IMR-90 (cell line): Measurements from ENCODE around the gene GALC.
A peak's percentile ranks its signal among the peaks of the same experiment; 100 is the strongest.

Experiments
- CEBPB ChIP-seq: IDR thresholded peaks from 2 replicates; pipeline ENCODE4 v1.6.1; 2012; ENCODE audit warnings: low read depth, low read length, improper control_type of control experiment
- MAZ ChIP-seq: IDR thresholded peaks from 2 replicates; pipeline ENCODE4 v1.6.1; 2012; ENCODE audit warnings: low read depth, mild to moderate bottlenecking, low read length, improper control_type of control experiment, moderate library complexity, borderline replicate concordance
- MXI1 ChIP-seq: IDR thresholded peaks from 2 replicates; pipeline ENCODE4 v1.6.1; 2012; ENCODE audit warnings: low read depth, mild to moderate bottlenecking, low read length, moderate library complexity, borderline replicate concordance
- NFE2L2 ChIP-seq: fragments of 150-350 bp; IDR thresholded peaks from 2 replicates; pipeline ENCODE4 v1.6.1; 2016; ENCODE audit warnings: low read depth, mild to moderate bottlenecking, low read length
- POLR2A ChIP-seq: IDR thresholded peaks from 2 replicates; pipeline ENCODE4 v1.6.1; 2012; ENCODE audit warnings: mild to moderate bottlenecking, low read depth, low read length
- USF2 ChIP-seq: fragments of 150-350 bp; IDR thresholded peaks from 2 replicates; pipeline ENCODE4 v1.6.1; 2017; ENCODE audit warnings: mild to moderate bottlenecking, antibody characterized with exemption, low read length, low read depth
- TF ChIP-seq, protein P1 (sequence below): conservative IDR thresholded peaks from 2 replicates; pipeline ENCODE4 v1.5.1; 2012; ENCODE audit warnings: mild to moderate bottlenecking, low read depth, low read length, improper control_type of control experiment

DNA sequence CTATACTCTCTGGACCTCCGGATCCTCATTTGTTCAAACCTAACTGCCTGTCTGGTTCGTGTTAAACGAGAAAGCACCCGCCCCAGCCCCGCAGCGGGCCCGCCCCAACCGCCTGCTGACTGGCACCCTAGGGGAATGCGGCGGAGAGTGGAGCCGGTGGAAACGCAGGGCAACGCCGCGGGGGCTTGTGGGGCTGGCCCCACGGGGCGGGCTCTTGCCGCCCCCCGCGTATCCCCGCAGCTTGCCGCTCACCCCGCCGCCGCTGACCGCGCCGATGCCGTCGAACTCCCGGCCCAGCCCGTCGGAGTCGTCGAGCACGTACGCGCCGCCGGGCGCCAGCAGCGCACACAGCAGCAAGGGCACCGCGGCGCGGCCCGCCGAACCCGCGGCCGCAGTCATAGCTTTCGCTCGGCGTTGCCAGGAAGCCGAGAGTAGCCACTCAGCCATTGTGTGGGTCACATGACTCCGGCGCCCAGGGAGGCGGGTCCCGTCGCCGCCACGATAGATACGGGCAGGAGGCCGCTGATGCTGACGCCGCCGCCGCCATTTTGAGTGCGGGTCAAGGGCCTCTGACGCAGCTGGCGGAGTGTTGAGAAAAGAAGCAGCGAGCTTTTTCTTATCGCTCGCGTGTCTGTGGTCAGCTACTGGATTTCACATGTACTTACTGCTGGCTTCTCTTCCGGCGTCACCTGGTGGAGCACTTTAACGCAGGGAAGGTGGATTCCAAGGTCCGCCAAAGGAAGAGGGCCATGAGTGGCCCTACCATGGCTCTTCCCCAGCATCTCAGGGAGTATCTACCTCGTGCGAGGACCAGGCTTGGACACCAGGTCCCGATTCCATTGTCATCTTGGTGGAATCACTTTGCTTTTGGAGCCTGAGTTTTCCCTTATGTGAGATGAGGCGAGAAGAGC is at the start of gene GALC:
- TF ChIP-seq, protein P1, sequence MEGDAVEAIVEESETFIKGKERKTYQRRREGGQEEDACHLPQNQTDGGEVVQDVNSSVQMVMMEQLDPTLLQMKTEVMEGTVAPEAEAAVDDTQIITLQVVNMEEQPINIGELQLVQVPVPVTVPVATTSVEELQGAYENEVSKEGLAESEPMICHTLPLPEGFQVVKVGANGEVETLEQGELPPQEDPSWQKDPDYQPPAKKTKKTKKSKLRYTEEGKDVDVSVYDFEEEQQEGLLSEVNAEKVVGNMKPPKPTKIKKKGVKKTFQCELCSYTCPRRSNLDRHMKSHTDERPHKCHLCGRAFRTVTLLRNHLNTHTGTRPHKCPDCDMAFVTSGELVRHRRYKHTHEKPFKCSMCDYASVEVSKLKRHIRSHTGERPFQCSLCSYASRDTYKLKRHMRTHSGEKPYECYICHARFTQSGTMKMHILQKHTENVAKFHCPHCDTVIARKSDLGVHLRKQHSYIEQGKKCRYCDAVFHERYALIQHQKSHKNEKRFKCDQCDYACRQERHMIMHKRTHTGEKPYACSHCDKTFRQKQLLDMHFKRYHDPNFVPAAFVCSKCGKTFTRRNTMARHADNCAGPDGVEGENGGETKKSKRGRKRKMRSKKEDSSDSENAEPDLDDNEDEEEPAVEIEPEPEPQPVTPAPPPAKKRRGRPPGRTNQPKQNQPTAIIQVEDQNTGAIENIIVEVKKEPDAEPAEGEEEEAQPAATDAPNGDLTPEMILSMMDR, result no peak
- TF ChIP-seq MAZ (0 out of 2 replicates have a peak, but pooled peaks have one; percentile 8), POLR2A (no peak; the same call in 1 of the 2 replicates), USF2 (peak; percentile 92), MXI1 (0 out of 2 replicates have a peak, but pooled peaks have one; percentile 49), CEBPB (0 out of 2 replicates have a peak, but pooled peaks have one; percentile 15), NFE2L2 (no peak)
